ENCODE measurements around the gene ITPR3. TPM values are rescaled to one million over a fixed set of nuclear protein-coding genes. Genes with fewer than 3 reads are reported as not detected.
A peak's percentile ranks its signal among the peaks of the same experiment; 100 is the strongest.

The ITPR3 gene
- total and polyA plus RNA-seq, 2 of the 13 experiments (the other 11 are each of a cell fraction or from before 2014, with no cell fraction given) = 3.8 to 21.4 TPM

GRCh38 chr6:33589731-33590530, 31.2 kb upstream of the ITPR3 start (continued):
- TF ChIP-seq HINFP (CRISPR knock-in tag; IDR thresholded peaks at IDR 0.05; ENCODE audit: low read depth) (peak; percentile 69; the same call in 1 of the 2 replicates), ZNF772 (CRISPR knock-in tag; IDR thresholded peaks at IDR 0.05) (peak; percentile 76; the same call in 1 of the 2 replicates), ZNF138 (CRISPR knock-in tag; IDR thresholded peaks at IDR 0.05; ENCODE audit: low read depth) (no peak), NRL (CRISPR knock-in tag; IDR thresholded peaks at IDR 0.05; ENCODE audit: borderline replicate concordance) (peak; percentile 20; the same call in 1 of the 2 replicates), MED8 (CRISPR knock-in tag; IDR thresholded peaks at IDR 0.05; ENCODE audit: insufficient replicate concordance) (no peak), ZNF225 (CRISPR knock-in tag; IDR thresholded peaks at IDR 0.05) (no peak), ZSCAN29 (CRISPR knock-in tag; conservative IDR thresholded peaks at IDR 0.05) (peak; percentile 40; the same call in 1 of the 2 replicates), ARID3A (IDR thresholded peaks at IDR 0.05; ENCODE audit: low read depth, low read length) (peak; percentile 38; the same call in 1 of the 2 replicates), EED (CRISPR knock-in tag; IDR thresholded peaks at IDR 0.05) (peak; percentile 23; the same call in 1 of the 2 replicates), ZNF670 (CRISPR knock-in tag; IDR thresholded peaks at IDR 0.05; ENCODE audit: borderline replicate concordance) (peak; percentile 32), CREB1 (IDR thresholded peaks at IDR 0.05) (0 out of 2 replicates have a peak, but pooled peaks have one; percentile 6), CREB1 (CRISPR knock-in tag; IDR thresholded peaks at IDR 0.05) (no peak), ZNF276 (CRISPR knock-in tag; IDR thresholded peaks at IDR 0.05; ENCODE audit: low read depth) (no peak), ZNF256 (CRISPR knock-in tag; conservative IDR thresholded peaks at IDR 0.05) (peak; percentile 19; the same call in 1 of the 2 replicates), HDAC1 (CRISPR knock-in tag; IDR thresholded peaks at IDR 0.05) (peak; percentile 73), GATAD1 (CRISPR knock-in tag; IDR thresholded peaks at IDR 0.05) (peak; percentile 27; the same call in 1 of the 2 replicates), POLR2G (IDR thresholded peaks at IDR 0.05; ENCODE audit: low read depth, low read length) (peak; percentile 55), FOXK1 (CRISPR knock-in tag; IDR thresholded peaks at IDR 0.05; ENCODE audit: borderline replicate concordance, low read depth) (0 out of 2 replicates have a peak, but pooled peaks have one; percentile 19), NCOA1 (CRISPR knock-in tag; IDR thresholded peaks at IDR 0.05) (no peak)
- TF ChIP-seq, protein P1, sequence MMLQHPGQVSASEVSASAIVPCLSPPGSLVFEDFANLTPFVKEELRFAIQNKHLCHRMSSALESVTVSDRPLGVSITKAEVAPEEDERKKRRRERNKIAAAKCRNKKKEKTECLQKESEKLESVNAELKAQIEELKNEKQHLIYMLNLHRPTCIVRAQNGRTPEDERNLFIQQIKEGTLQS (CRISPR knock-in tag; IDR thresholded peaks at IDR 0.05) = peak; percentile 97
- TF ChIP-seq, protein P2, sequence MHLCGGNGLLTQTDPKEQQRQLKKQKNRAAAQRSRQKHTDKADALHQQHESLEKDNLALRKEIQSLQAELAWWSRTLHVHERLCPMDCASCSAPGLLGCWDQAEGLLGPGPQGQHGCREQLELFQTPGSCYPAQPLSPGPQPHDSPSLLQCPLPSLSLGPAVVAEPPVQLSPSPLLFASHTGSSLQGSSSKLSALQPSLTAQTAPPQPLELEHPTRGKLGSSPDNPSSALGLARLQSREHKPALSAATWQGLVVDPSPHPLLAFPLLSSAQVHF (CRISPR knock-in tag; IDR thresholded peaks at IDR 0.05) = no peak

Measured in HepG2 (cell line).